ENCODE results near the gene FYN.
"Not testable (repeated sequence)": the region's sequence is repeated elsewhere in the genome, so short reads cannot be mapped to it uniquely, and the experiment has no call there.

FYN gene

GRCh38 chr6:111873178-111874024, at the start of gene FYN:
Gene FYN, minus strand, starts transcription at chr6:111873452. Its CDS starts 153,401 bp downstream, at chr6:111720051.
- peak; percentile 89 for DNase-seq (ENCODE audit: low read depth)

GRCh38 chr6:111922454-111923297, 49.4 kb upstream of the FYN start:
- DNase-seq (ENCODE audit: low read depth): peak; percentile 39

- DNase-seq (ENCODE audit: low read depth): no peak
These were observed 47.9 kb upstream of the FYN start for GRCh38 chr6:111921103-111921502.

- no peak for DNase-seq (ENCODE audit: low read depth)
These were observed 47.3 kb upstream of the FYN start for GRCh38 chr6:111920578-111920977.

- DNase-seq (ENCODE audit: low read depth): peak; percentile 69
These were observed 45.6 kb upstream of the FYN start for GRCh38 chr6:111918825-111919224.

- DNase-seq (ENCODE audit: low read depth): no peak
These were observed 43.5 kb upstream of the FYN start for GRCh38 chr6:111916747-111917146.

GRCh38 chr6:111914617-111915016, 41.4 kb upstream of the FYN start:
- DNase-seq (ENCODE audit: low read depth): no peak

GRCh38 chr6:111912904-111913303, 39.7 kb upstream of the FYN start:
- DNase-seq (ENCODE audit: low read depth): no peak

GRCh38 chr6:111911428-111911827, 38.2 kb upstream of the FYN start:
- no peak for DNase-seq (ENCODE audit: low read depth)

- no peak for DNase-seq (ENCODE audit: low read depth)
These were observed 36.0 kb upstream of the FYN start for GRCh38 chr6:111909238-111909637.

GRCh38 chr6:111908365-111908764, 35.1 kb upstream of the FYN start:
- DNase-seq (ENCODE audit: low read depth): not testable (repeated sequence)

GRCh38 chr6:111900735-111901134, 27.5 kb upstream of the FYN start:
- DNase-seq (ENCODE audit: low read depth): no peak

- peak; percentile 20 for DNase-seq (ENCODE audit: low read depth)
These were observed 26.3 kb upstream of the FYN start for GRCh38 chr6:111899531-111899930.

- no peak for DNase-seq (ENCODE audit: low read depth)
These were observed 25.2 kb upstream of the FYN start for GRCh38 chr6:111898452-111898851.

- no peak for DNase-seq (ENCODE audit: low read depth)
These were observed 21.7 kb upstream of the FYN start for GRCh38 chr6:111894951-111895350.

GRCh38 chr6:111894272-111894671, 21.0 kb upstream of the FYN start:
- DNase-seq (ENCODE audit: low read depth): no peak

- no peak for DNase-seq (ENCODE audit: low read depth)
These were observed 19.2 kb upstream of the FYN start for GRCh38 chr6:111892431-111892830.

- no peak for DNase-seq (ENCODE audit: low read depth)
These were observed 17.7 kb upstream of the FYN start for GRCh38 chr6:111890988-111891387.

GRCh38 chr6:111888928-111889695, 15.9 kb upstream of the FYN start:
- DNase-seq (ENCODE audit: low read depth): peak; percentile 21

- DNase-seq (ENCODE audit: low read depth): not testable (repeated sequence)
These were observed 13.5 kb upstream of the FYN start for GRCh38 chr6:111886793-111887192.

GRCh38 chr6:111885373-111886027, 12.2 kb upstream of the FYN start:
- no peak for DNase-seq (ENCODE audit: low read depth)

- no peak for DNase-seq (ENCODE audit: low read depth)
These were observed 10.8 kb upstream of the FYN start for GRCh38 chr6:111884068-111884467.

Measured in amniotic epithelial cell (primary cell).